Thyroid gland (tissue), 4 donors: ENCODE results near the gene TRAPPC4.

Experiments used
- CTCF ChIP-seq, 6 experiments: fragments of 200-600 bp in 3 of 6; fragments of 450-650 bp in 3 of 6; sonication (generic) in 3 of 6; IDR thresholded peaks; one replicate each; pipeline ENCODE4 v1.5.1; 2016 to 2019; ENCODE audit warnings: antibody characterized with exemption in 6 of 6, mild to moderate bottlenecking in 2 of 6, inconsistent platforms in 1 of 6, moderate library complexity in 1 of 6
- POLR2A ChIP-seq, 2 donors: fragments of 450-650 bp; IDR thresholded peaks; one replicate each; pipeline ENCODE4 v1.6.1; 2017; ENCODE audit warnings: antibody characterized with exemption in 2 of 2, mild to moderate bottlenecking in 2 of 2, moderate library complexity in 1 of 2

- TF ChIP-seq CTCF (IDR thresholded peaks at IDR 0.05) (no peak), POLR2A (IDR thresholded peaks at IDR 0.05) (no peak)
These were observed 9.9 kb downstream of the TRAPPC4 start for GRCh38 chr11:119028346-119029068.
